Heart left ventricle (tissue), 13 donors: ENCODE measurements around the gene MYH16.

ENCODE experiments used
- CTCF ChIP-seq, 12 donors: fragments of 200-600 bp; sonication (generic) in 4 of 12; IDR thresholded peaks; one replicate each; pipeline versions ENCODE4 v1.5.0 to v1.8.0; 2018 to 2022; ENCODE audit warnings: antibody characterized with exemption in 12 of 12, mild to moderate bottlenecking in 5 of 12
- POLR2A ChIP-seq, 2 donors: fragments of 450-650 bp; IDR thresholded peaks; one replicate each; pipeline ENCODE4 v1.6.1; 2017; ENCODE audit warnings: antibody characterized with exemption in 2 of 2, mild to moderate bottlenecking in 2 of 2, moderate library complexity in 2 of 2
- donor health status: ischemic (EF 13 %, LVEDD 7.1; RV severe dilation, severe dysfunction).
- donor health status: DM: no; HTN: yes; CAD: no.
- donor health status: DM: no; HTN: no; CAD: no.
- donor health status: ischemic (EF 25% LVEDD 6.9; RV normal size, moderate dysfunction).
- donor health status: ischemic (EF 25% LVEDD 5.7; RV mildly dilated, moderate dysfunction).
- donor health status: ischemic (EF 35%, LVEDD 5.7; RV mildly dilated, moderate dysfunction).
- donor health status: nonischemic (EF 11% LVEDD 7.7; RV severe dilation, severe dysfunction).
- donor health status: DM: yes; HTN: yes; CAD: no.
- donor health status: PGD.
- donor health status: ischemic (EF 29% LVEDD 5.4; RV normal size, mild dysfunction).
- donor health status: nonischemic (EF 23%, LVEDD 6.1; RV moderate dilation, normal function).

DNA sequence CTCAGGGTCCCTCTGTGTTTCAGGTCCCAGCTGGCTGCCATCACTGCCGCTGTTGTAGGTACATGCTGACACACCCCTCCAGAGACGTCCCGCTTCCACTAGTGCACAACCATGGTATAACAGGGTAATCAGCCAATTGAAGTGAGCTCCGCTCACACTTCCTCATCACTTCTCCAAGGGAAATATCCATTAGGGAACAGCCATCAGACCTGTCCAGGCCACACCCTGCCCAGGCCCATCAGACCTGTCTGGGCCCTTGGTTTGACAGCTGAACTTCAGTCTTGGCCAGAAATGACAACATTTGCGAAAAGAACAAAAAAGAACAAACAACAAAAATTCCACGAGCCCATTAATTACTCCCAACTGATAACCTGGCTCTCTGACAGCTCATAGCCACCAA, 11.0 kb upstream of the MYH16 start:
- TF ChIP-seq CTCF (IDR thresholded peaks at IDR 0.05) (no peak), POLR2A (IDR thresholded peaks at IDR 0.05) (no peak)
